Activated CD4-positive, alpha-beta T cell treated with anti-CD3 and anti-CD28 coated beads for 4 hours (primary cell): ENCODE data around the gene SMURF1.

Source experiments
- DNase-seq, 2 donors: peaks; one replicate each; pipeline ENCODE4 v3.0.0-alpha.2; 2020

SMURF1 gene

DNA sequence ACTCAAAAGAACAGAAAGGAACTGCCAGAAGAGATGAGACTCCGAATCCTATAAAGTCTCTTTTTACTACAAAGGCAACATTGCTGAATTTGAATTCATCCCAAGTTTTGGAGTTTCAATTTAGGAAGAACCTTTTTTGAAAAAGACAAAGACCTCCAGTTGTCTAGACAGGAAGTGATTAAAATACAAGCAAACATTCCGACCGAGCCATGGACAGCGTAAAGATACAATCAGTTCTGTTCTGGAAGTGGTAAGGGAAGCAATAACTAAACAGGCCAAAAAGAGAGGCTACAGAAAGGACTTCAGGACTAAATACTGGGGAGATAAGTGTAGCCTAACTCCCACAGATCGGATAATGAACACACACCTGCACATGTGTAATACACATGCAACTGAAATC is 101.0 kb downstream of the SMURF1 start:
- no peak for DNase-seq

DNA sequence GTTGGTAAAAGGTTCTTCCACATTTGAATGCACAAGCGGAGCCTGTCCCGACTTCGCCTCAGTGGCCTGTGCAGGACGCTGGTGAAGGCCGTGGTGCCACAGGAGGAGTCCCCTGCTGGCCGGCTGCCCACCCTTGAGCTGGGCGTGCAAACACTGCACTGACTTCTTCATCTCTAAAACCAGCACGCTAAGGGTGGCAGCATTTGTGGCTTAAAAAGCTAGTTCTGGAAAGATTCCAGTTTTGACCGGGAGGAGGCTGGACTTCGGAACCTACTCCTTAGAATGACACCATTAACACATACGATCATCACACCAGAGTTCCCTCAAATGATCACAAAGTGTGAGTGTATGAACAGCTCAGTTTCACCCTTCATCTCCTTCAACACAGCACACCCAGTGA is 102.4 kb downstream of the SMURF1 start:
- no peak for DNase-seq

DNA sequence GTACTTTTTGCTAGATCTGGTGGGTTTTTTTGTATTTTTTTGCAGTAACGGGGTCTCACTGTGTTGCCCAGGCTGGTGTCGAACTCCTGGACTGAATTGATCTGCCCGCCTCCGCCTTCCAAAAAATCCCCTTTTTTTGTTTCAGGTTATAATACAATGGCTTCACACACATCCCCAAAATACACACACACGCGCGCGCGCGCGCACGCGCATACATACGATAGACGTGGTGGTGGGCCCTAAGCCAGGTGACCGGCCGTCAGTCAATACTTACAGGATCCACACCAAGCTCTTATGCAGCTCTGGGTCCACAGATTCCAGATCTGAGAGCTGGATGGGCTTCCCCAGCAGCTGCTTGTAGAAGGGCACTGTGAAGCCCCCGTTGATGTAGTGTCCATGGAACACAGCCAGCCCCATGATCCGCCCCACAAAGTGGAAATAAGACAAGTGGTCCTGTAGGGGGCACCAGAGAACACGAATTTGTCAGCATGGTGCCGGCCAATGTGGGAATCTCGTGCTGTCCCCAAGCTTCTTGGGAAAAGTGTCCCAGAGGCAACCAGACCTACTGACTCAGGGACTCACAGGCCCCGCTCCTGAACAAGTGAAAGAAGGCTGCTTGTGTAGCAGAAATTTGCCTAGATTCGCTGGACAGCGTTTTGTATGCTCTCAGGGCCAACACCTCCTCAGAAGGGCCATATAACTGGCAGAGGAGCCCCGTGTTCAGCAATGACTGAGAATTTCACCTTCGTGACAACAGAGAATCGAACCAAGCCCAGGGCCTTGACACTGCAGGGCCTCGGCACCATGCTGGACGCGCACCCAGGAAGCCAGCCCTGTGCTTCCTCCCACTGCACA is 103.6 kb downstream of the SMURF1 start:
- DNase-seq: peak; percentile 62 to 67

DNA sequence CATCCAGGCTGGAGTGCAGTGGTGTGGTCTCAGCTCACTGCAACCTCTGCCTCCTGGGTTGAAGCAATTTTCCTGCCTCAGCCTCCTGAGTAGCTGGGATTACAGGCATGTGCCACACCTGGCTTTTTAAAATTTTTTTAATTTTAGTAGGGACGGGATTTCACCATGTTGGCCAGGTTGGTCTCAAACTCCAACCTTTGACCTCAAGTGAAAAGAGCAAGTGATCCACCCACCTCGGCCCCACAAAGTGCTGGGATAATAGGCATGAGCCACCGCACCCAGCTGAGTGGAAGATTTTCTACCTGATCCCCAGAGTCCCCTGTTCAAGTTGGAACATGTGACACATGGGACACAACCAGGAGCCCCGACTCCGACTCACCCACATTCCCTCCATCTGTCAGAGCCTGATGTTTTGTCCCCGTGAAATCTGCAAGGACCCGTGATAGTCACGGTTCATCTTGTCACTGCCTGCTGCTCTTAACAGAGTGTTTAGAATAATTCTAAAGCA is 104.5 kb downstream of the SMURF1 start:
- no peak for DNase-seq

DNA sequence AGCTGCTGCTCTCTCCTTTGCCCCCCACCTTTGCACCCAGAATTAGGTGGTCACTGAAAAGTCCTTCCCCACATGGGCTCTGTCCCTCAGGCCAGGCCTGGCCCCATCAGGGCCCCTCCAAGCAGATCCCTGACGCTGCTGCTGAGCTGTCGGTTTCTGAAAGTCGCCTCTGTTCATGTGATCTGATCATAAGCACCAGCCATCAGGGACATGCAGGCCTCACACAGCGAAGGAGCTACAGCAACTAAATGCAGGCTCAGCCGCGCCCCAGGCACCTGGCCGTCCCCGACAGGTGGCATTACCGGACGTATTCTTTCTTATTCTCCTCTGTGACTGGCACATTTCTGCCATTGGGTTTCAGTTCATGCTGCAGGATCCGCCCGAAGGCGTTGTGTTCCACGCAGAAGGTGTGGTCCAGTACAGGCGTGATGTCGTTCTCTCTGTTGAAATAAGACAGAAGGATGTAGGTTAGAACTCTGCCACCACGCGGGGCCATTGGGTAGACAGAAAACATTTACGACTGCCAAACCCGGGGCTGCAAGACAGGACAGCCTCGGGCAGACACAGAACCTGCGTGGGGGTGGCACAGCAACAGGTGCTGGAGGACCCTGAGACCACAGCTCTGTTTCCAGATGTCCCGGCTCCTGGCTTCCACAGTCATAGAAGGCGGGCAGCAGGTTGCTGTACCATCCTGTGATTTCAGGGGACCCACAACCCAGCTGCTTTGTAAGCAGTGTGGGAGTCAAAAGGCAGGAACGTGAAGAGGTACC is 105.6 kb downstream of the SMURF1 start:
- DNase-seq: no peak

DNA sequence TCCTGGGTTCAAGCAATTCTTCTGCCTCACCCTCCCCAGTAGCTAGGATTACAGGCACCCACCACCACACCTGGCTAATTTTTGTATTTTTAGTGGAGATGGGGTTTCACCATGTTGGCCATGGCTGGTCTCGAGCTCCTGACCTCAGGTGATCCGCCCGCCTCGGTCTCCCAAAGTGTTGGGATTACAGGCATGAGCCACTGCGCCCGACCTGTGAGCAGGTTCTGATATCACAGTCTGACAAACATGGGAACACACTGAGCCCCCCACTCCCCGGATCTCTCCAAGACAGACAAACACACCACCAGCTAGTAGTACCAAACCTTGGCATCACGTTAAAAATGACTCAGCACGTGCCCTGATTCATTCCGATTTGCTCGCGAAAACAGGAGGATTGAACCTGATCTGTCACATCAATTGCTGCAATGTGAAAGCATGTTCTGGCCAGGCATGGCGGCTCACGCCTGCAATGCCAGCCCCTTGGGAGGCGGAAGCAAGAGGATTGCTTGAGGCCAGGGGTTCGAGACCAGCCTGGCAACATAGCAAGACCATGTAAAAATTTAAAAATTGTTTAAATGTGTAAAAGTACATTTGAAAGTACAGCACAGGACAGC is 106.5 kb downstream of the SMURF1 start:
- DNase-seq: no peak

DNA sequence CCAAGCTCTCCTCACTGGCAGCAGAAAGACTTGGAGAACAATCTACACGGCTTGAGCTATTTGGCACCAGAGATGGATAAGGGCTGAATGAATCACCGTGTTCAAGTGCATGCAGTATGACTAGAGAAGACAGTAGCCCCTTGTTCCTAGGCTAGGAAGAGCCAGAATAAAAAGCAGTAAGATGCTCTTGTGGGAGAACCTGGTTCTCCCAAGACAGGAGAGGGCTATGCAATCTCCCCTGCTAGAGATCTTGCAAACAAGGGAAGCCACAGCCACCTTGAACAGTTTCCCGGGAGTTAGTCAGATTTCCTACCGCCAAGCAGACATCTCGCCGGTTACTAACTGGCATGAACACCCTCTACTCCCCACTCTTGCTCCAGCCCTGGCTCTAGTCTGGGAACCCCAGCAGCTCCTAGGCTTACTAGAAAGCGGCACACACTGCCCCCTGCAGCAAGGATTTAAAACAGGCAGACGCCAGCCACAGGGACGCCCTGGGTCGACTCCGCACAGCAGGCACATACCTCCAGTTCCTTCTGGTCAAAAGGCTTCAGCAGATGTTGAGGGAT is 107.3 kb downstream of the SMURF1 start:
- no peak for DNase-seq

DNA sequence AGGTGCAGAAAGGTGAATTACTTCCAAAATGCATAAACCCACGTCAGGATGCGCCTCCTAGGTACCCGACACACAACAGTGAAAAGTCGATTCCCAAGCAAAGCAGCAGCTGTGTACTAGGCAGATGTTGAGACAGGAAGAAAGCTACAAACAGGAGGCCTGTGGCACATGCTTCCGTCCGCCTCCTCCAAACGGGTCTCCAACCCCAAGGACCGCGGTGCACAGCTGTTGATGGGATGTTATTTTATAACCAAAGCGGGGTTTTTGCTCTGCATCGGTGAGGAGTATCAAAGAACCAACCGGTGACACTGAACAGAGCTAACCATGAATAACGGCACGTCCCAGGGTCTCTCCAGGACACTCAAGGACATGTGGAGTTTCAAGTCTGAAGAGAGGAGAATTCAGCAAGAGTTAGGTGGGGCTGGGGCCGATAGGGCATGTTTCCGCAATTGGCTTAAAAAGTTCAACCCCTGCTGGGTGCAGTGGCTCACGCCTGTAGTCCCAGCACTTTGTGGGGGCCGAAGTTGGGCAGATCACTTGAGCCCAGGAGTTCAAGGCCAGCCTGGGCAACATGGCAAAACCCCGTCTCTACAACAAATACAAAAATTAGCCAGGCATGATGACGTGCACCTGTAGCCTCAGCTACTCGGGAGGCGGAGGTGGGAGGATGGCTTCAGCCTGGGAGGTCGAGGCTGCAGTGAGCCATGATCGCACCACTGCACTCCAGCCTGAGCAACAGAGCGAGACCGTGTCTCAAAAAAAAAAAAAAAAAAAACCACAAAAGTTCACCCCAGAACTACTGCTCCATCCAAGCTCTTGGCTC is 108.0 kb downstream of the SMURF1 start:
- no peak for DNase-seq

DNA sequence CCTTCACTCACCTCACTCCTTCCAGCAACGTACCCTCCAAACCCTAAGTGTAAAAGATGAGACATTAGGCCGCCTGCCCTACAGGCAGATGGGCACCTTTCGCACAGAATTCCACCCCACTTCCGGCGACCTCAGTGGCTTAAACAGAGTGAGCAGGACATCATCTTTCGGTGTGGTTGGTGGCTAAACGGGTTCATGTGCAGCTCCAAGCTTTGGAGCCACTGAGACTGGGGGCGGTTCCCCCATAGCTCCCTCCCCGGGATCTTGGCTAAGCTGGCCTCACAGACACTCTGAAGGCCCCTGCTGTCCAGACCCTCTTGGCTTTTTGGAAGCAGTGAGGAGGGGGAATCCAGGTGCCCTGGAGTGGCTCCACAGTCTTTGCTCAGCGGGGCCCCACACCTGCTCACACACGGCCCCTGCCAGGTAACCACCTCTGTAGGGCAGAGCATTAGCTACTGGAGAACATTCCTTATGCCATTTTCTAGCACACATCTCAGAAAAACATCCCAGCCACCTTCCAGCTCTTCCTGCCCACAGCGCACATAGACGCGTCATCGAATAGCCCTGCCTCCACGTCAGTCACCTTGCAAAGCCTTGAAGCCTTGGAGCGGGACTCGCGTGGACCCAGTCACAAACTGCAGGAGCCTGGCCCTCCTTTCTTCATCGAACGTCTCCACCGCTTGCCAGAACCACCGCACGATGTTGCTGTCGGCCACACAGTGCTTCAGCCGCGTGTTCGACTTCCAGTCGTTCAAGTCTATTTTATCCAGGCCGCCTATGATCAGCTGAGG is 108.8 kb downstream of the SMURF1 start:
- DNase-seq: no peak

DNA sequence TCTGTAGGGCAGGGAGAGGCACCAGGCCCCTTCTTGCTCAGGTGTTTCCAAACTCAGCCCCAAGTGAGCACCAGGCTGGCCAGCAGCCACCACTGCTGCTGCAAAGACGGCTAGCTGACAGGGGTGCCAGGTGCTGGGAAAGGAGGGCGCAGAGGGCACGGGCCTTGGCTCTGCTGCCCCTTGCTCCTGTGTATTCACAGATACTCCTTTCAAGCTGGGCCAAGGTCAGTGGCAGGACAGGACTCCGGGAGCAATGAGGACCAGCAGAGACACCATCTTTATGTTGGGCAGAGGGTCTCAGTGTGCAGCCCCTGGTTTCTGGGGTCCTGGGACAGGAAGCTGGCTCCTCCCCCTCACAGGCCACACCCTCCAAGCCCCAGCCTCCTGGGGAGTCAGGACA is 110.1 kb downstream of the SMURF1 start:
- no peak for DNase-seq

DNA sequence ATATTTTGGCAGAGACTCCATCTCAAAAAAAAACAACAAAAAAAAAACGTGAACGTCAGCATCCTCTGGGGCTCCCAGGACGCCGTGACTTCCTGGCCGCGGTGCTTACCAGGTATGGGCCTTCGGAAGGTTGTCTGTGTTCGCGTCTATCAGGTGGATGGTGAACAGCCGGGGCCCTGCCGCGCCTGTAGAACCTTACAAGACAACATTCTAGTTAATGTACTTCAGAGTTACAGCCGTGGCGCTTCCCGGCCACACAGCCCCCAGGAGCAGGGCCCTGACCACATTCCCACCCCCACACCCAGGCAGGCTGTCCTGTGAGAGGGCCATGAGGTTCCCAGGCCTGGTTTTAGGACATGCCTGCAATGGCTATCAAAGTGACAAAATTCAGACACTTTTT is 111.0 kb downstream of the SMURF1 start:
- DNase-seq: no peak

DNA sequence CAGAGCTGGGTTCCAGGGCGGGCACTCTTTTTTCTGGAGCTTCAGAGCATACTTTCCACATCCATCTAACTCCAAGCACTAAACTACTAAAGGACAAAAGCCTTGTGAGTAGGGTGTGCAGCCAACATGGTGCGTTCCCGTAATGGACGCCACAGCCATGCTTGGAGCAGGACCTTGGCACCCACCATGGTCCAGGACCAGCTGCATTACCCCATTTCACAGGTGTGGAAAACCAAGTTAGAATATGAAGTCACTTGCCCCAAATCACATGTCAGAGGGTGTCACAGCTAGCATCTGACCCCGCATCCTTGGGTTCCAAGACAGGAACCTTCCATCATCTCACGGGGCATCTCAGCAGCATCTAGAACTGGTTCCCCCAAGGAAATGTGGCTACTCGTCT is 112.4 kb downstream of the SMURF1 start:
- DNase-seq: no peak

DNA sequence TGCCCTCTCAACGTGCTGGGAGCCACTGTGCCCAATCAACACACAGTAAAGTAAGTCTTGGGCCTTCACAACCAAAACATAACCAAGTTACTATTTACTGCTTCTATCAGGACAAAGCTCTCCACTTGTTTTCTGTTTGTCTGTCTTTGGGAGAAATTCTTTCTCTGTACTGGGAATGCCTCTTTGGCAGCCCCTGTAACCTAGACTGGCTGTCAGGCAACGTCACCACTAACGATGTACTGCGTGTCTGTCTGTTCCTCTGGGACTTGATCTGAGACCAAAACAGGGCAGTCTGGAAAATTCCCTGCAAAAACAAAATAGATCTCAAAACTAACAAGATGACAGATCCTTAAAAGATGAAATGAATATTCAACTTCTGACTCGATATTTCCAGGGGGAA is 113.0 kb downstream of the SMURF1 start:
- no peak for DNase-seq

DNA sequence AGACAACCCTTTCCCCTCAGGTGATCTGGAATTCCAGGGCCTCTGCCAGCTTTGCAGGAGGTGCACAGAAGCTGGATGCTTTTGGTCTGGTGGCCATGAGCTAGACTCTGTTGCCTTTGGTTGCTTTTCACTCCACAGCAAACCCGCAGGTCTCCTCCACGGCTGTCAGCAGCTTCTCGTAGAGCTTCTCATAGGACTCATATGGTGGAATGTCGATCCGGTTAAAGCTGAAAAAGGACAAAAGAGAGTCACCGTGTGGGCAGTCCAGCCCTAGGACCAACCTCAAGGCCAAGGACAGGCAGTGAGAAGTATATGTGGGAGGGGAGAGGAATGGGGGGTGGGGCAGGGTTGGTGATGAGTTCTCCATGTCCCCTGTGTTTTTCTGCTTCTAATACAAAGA is 113.5 kb downstream of the SMURF1 start:
- DNase-seq: no peak

DNA sequence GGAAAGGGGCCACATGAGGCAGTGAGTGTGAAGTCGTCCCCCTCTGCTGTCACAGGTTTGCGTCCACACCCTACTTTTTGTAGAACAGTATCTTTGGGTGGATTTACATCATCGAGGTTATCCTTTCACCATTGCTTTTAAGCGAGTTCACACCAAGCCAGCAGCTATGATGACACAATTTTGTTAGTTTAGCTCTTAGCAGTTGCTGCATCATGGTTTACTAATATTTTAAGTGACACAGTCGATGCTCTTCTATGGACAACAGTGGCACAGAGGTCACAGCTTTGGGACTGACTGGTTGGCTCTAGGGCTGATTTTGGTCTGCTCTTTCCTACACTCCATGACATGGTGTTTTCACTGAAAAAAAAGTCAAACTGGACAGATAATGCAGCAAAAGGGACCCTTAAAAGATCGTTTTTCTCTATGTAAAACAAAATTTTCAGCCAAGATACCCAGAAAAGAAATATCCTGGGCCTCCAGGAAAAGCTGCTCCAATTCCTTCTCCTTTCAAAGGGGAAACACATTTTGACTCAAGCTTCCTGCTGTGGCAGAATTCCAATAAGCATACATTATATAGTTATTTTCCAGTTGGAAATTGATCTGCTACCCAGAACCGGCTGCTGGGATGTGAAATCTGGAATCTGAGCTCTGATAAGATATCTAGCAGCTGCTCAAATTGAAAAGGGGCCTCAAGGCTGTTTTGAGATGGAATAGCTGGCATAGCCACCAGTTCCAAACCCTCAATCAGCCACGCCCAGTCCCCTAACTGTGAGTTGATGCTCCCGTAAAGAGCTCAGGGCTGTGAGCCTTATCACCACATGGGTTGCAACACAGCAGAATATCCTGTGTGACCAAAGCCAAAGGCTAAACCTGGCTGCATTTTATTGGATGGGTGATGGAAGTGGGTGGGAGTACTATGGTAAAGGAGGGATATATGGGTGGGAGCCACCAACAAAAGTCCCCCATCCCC is 114.2 kb downstream of the SMURF1 start:
- no peak for DNase-seq

DNA sequence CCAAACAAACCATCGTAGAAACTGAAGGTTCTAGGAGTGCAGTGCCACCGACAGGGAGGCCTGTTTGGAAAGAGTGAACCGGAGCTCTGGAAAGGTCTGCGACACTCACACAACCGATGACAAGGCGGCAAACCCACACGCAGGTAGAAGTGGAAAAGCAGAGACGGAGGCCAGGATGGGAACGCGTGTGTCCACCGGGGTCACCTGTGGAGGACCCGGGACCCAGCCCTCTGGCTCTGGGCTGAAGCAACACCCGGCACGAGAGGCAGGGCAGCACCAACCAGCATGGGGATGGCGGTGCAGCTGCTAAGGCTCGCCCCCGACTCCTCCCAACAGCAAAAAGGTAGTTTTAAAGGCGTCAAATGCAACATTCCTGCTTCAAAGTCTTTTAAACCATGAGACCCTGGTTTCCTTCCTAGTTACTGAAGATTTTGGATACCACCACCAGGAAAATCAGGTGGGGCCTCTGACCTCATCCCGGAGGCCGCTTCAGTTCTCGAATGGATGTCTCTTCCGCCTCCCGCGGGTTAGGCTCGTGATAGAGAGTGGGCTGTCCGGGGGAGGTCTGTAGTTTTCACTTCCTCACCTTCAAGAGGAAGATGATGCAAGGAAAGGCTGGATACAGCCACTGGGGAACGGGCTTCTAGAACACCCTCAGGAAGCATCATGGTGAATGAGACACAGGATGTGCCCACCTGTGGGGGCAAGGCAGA is 115.5 kb downstream of the SMURF1 start:
- no peak for DNase-seq

DNA sequence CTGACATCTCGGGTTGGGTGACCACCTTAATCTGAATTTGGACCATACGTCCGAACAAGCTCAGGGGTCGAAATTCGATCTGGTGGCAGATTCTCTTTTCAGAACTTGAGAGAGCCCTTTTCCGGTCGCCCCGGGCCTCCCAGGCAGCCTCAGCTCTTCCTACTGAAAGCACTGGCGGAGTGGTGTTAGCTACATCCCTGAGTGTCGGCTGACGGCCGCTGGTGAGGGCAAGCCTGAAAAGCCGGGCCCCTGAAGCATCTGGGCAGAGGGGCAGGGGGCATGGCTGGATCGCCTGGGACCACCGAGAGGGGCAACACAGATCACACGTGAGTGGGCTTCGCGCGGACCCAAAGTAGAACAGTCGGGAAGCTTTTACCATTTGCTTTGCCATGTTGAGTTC is 116.1 kb downstream of the SMURF1 start:
- DNase-seq: no peak

DNA sequence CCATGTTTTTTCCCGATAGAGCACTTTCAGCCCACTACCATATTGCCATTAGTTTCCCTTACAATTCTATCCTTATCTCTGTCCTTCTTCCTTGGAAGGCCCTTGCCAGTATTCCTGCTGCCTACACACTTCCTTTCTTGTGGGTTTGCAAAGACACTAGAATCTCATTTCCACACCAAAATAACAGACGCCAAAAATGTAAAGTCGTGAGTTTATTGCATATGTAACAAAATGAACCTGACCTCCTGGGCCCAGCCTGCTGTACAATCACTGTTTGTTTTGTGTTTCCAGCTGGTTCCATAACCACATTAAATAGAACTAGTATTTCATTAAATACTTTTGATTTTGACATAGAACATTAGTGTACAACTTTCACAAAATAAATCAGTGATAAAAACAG is 116.7 kb downstream of the SMURF1 start:
- DNase-seq: no peak

DNA sequence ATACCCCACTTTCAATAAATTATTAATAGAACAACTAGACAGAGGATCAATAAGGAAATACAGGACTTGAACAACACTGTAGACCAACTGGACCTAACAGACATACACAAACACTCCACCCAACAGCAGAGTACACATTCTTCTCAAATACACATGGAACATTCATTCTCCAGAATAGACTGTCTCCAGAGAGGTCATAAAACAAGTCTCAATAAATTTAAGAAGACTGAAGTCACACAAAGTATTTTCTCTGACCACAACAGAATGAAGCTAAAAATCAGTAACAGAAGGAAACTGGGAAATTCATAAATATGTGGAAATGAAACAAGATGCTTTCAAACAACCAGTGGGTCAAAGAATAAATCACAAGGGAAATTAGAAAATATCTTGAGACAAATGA is 119.8 kb downstream of the SMURF1 start:
- no peak for DNase-seq
